Ovary (tissue), 3 donors: ENCODE measurements around the gene GATD1.

Source experiments
- CTCF ChIP-seq, 3 donors: fragments of 450-650 bp in 2 of 3; fragments of 200-600 bp in 1 of 3; IDR thresholded peaks; one replicate each; pipeline versions ENCODE4 v1.5.1 to v1.8.0; 2016 to 2022; ENCODE audit warnings: antibody characterized with exemption in 3 of 3, mild to moderate bottlenecking in 1 of 3
- EP300 ChIP-seq: sonication (generic); formaldehyde crosslinking; IDR thresholded peaks from one replicate; pipeline ENCODE4 v1.6.1; 2017; ENCODE audit warnings: antibody characterized with exemption
- donor health status: DM: no; HTN: no; CAD: no.

GRCh38 chr11:819943-820649 is 42.8 kb upstream of the GATD1 start:
- TF ChIP-seq CTCF (IDR thresholded peaks at IDR 0.05) (no peak), EP300 (no peak)
